Measurements from ENCODE around the gene P2RY2. TPM values are rescaled to one million over a fixed set of nuclear protein-coding genes. Genes with fewer than 3 reads are reported as not detected.

P2RY2 gene
- total and polyA plus RNA-seq, 11 donors: 8.5 to 28.3 (median 14.7) TPM

DNA sequence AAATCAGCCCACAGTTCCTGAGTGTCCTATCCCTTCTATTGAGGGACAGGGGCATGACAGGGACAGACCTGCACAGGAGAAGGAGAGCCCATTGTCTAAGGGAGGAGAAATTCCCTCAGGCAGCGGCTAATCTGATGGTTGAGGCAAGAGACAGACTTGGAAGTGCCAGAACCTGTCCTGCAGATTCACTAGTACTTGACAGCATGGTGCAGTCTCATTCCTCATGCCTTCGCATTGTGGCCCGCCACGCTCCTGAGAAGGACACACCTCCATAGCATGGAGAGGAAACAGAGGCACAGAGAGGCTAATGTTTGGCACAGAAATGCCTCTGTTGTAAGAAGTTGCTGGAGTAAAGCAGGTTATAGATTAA, 57.3 kb downstream of the P2RY2 start:
- Histone ChIP-seq H3K27ac (no peak overlapping the region), H3K9me3 (no peaks in the 10 kb centered on the region), H3K4me3 (peak overlapping the region in 1 of 12 donors; percentile 57), H3K36me3 (no peaks in the 10 kb centered on the region), H3K27me3 (no peaks in the 10 kb centered on the region), H3K4me1 (peaks cover 0 to 63% (median 9%) of the 10 kb centered on the region in 12 donors)
- intact Hi-C loops (cut with DNase I): loop anchor here in 1 of 10 donors (10.0 kb wide), 1 partner anchor 551 kb away; no protein-coding TSS in a partner anchor
- ATAC-seq (no peak), DNase-seq (peak in 2 of 5 donors; percentile 9 to 13)
- 94 to 97% (median 94%) methylated on average over 4 of the region's 4 CpGs for WGBS, 4 donors
- TF ChIP-seq, protein P1, sequence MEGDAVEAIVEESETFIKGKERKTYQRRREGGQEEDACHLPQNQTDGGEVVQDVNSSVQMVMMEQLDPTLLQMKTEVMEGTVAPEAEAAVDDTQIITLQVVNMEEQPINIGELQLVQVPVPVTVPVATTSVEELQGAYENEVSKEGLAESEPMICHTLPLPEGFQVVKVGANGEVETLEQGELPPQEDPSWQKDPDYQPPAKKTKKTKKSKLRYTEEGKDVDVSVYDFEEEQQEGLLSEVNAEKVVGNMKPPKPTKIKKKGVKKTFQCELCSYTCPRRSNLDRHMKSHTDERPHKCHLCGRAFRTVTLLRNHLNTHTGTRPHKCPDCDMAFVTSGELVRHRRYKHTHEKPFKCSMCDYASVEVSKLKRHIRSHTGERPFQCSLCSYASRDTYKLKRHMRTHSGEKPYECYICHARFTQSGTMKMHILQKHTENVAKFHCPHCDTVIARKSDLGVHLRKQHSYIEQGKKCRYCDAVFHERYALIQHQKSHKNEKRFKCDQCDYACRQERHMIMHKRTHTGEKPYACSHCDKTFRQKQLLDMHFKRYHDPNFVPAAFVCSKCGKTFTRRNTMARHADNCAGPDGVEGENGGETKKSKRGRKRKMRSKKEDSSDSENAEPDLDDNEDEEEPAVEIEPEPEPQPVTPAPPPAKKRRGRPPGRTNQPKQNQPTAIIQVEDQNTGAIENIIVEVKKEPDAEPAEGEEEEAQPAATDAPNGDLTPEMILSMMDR (IDR thresholded peaks at IDR 0.05): no peak
- no peak for TF ChIP-seq POLR2A (IDR thresholded peaks at IDR 0.05)

DNA sequence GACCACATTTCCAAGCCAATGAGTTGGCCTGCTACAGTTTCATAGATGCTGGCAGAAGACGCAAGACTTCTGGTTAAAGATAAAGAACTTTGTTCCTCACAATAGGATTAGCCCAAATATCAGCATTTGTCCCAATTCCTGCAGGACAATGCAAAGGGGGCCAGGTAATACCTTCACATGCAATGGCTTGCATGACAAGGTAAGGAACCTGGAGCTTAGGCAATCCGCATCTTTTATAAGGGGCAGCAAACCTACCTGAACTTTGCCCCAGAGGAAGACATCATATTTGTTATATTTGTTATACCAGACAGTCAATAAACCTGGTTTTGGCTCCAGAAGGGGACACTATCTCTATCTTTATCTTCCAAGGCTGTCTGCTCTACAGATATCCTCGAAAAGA, 59.4 kb downstream of the P2RY2 start:
- H3K9me3 ChIP-seq: no peaks in the 10 kb centered on the region
- no peaks in the 10 kb centered on the region for H3K36me3 ChIP-seq
- H3K4me1 ChIP-seq: peaks cover 0 to 65% (median 7%) of the 10 kb centered on the region in 12 donors
- no peaks in the 10 kb centered on the region for H3K27me3 ChIP-seq
- 81 to 89% (median 87%) methylated on average over 3 of the region's 3 CpGs for WGBS, 4 donors
- intact Hi-C loops (cut with DNase I): loop anchor here in 1 of 10 donors (10.0 kb wide), 1 partner anchor 553 kb away; no protein-coding TSS in a partner anchor
- H3K27ac ChIP-seq: no peak overlapping the region
- no peak for ATAC-seq
- no peak for TF ChIP-seq POLR2A (IDR thresholded peaks at IDR 0.05)
- TF ChIP-seq, protein P1 (IDR thresholded peaks at IDR 0.05): no peak
- H3K4me3 ChIP-seq: no peak overlapping the region
- no peak for DNase-seq

DNA sequence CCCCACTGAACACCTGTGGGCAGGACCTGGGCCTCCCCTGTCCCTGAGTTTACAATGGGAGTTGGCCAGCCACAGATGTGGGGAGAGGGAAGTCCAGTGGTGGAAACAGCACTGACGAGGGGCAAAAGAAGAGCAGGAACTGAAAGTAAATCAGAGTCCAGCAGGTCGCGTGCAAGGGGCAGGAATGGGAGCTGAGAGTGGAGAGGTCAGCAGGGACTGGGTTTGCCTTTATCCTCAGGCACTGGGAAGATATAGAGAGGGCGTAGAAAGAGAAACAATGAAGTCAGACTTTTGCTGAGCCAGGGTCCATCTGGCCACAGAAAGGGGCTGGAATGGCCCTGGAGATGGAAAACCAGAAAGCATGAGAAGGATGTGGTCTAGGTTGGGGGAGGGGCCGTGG, 62.5 kb downstream of the P2RY2 start:
- WGBS, 4 donors: 76 to 85% (median 78%) methylated on average over 5 of the region's 5 CpGs
- no peaks in the 10 kb centered on the region for H3K27me3 ChIP-seq
- H3K9me3 ChIP-seq: no peaks in the 10 kb centered on the region
- TF ChIP-seq POLR2A (IDR thresholded peaks at IDR 0.05): no peak
- TF ChIP-seq, protein P1 (IDR thresholded peaks at IDR 0.05): no peak
- intact Hi-C loops (cut with DNase I): loop anchor here in 2 of 10 donors (10.0 kb wide), 1 partner anchor 556 kb away; no protein-coding TSS in a partner anchor
- peak in 1 of 5 donors; percentile 67 for DNase-seq
- no peak overlapping the region for H3K4me3 ChIP-seq
- peaks cover 0 to 68% (median 0%) of the 10 kb centered on the region in 12 donors for H3K4me1 ChIP-seq
- H3K27ac ChIP-seq: peak overlapping the region in 5 of 12 donors; percentile 12 to 88 (median 33)
- ATAC-seq: peak; percentile 42 to 72 (median 52)
- no peaks in the 10 kb centered on the region for H3K36me3 ChIP-seq

DNA sequence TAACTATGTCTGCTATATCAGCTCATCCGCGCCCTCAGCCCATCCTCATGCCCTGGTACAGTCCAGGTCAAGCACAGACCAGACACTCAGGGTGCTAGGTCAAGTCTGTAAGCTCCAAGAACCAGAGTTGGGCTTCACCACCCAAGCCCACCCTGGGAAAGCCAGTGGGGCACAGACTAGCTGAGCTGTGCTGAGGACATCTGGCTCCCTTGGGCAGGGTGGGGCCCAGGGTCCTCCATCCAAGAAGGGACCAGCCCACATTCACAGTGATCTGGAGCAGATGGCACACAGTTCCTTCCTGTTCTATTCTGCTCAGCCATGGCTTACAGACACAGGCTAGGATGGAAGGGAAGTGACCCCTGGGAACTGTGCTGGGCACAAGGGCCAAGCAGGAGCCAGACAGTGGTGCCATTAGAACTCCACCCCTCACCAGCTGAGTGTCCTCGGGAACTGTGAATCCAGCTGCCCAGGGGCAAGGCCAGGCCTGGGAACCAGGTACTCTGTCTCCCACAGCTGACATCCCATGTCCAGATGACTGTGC, 63.2 kb downstream of the P2RY2 start:
- intact Hi-C loops (cut with DNase I): loop anchor here in 2 of 10 donors (10.0 kb wide), 1 partner anchor 556 kb away; no protein-coding TSS in a partner anchor
- Histone ChIP-seq H3K4me1 (peaks cover 0 to 66% (median 0%) of the 10 kb centered on the region in 12 donors), H3K36me3 (no peaks in the 10 kb centered on the region), H3K9me3 (no peaks in the 10 kb centered on the region), H3K27ac (peak overlapping the region in 5 of 12 donors; percentile 12 to 88 (median 33)), H3K4me3 (no peak overlapping the region), H3K27me3 (no peaks in the 10 kb centered on the region)
- TF ChIP-seq, protein P1 (IDR thresholded peaks at IDR 0.05): no peak
- no peak for TF ChIP-seq POLR2A (IDR thresholded peaks at IDR 0.05)
- 84 to 96% (median 94%) methylated on average over 2 to 3 of the region's 3 CpGs for WGBS, 4 donors
- peak in 1 of 5 donors; percentile 60 for DNase-seq
- ATAC-seq: peak; percentile 33 to 78 (median 62)

Measured in heart left ventricle (tissue), 16 donors.